Measurements from ENCODE around the gene SMARCA4.

DNA sequence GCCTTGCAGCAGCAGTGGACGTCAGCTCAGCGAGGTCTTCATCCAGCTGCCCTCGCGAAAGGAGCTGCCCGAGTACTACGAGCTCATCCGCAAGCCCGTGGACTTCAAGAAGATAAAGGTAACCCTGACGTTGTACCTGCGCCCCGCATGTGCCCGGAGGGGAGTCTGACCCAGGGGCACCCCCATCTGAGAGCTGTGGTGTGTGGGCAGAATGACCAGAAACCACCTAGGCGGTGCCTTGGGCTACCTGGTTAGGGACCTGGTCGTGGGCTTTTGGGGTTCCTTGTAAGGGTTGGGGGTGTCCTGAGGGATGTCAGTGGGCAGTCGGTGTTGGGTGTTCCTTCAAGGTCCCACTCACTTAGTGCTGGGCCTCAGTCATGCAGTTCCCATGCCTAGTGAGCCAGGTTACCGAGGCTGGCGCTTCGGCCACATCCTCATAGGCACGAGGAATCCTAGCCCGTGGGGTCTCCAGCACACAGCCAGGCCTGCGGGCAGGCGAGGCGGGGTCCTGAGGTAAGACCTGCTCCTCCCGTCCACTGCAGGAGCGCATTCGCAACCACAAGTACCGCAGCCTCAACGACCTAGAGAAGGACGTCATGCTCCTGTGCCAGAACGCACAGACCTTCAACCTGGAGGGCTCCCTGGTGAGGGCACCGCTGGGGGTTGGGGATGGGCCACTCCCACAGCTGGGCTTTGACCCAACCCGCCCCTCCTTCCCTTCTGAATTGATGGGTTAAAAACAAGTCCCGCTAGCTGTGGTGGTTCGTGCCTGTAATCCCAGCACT lies 97.6 kb downstream of the SMARCA4 start:
- TF ChIP-seq, protein P1, sequence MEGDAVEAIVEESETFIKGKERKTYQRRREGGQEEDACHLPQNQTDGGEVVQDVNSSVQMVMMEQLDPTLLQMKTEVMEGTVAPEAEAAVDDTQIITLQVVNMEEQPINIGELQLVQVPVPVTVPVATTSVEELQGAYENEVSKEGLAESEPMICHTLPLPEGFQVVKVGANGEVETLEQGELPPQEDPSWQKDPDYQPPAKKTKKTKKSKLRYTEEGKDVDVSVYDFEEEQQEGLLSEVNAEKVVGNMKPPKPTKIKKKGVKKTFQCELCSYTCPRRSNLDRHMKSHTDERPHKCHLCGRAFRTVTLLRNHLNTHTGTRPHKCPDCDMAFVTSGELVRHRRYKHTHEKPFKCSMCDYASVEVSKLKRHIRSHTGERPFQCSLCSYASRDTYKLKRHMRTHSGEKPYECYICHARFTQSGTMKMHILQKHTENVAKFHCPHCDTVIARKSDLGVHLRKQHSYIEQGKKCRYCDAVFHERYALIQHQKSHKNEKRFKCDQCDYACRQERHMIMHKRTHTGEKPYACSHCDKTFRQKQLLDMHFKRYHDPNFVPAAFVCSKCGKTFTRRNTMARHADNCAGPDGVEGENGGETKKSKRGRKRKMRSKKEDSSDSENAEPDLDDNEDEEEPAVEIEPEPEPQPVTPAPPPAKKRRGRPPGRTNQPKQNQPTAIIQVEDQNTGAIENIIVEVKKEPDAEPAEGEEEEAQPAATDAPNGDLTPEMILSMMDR (IDR thresholded peaks at IDR 0.05): no peak
- no peak for TF ChIP-seq POLR2A (IDR thresholded peaks at IDR 0.05)
